PFSK-1 (cell line): ENCODE data around the gene S100Z. TPM values are rescaled to one million over a fixed set of nuclear protein-coding genes. Genes with fewer than 3 reads are reported as not detected.

Source experiments
- FOXP2 ChIP-seq: optimal IDR thresholded peaks from 2 replicates; pipeline ENCODE3; 2011; ENCODE audit warnings: borderline replicate concordance, control low read depth, inconsistent platforms; ENCODE audit not compliant: insufficient read depth; ENCODE audit errors: extremely low read length, extremely low read depth
- POLR2AphosphoS5 ChIP-seq: IDR thresholded peaks from 2 replicates; pipeline ENCODE4 v1.6.1; 2012; ENCODE audit warnings: low read depth, mild to moderate bottlenecking, control low read depth, low read length, moderate library complexity
- REST ChIP-seq, 2 experiments: IDR thresholded peaks; 2 replicates each; pipeline versions ENCODE4 v1.6.1 to v1.8.0; 2011 to 2012; ENCODE audit warnings: low read depth in 2 of 2, low read length in 2 of 2, control low read depth in 1 of 2, inconsistent platforms in 1 of 2, mild to moderate bottlenecking in 1 of 2, moderate library complexity in 1 of 2; ENCODE audit not compliant: insufficient read depth in 1 of 2
- SIN3A ChIP-seq: IDR thresholded peaks from 2 replicates; pipeline ENCODE4 v1.6.1; 2012; ENCODE audit warnings: mild to moderate bottlenecking, low read length, moderate library complexity, borderline replicate concordance; ENCODE audit not compliant: insufficient read depth
- TAF1 ChIP-seq: IDR thresholded peaks from 2 replicates; pipeline ENCODE4 v1.6.1; 2012; ENCODE audit warnings: low read length, control low read depth, borderline replicate concordance; ENCODE audit not compliant: insufficient read depth
- polyA plus RNA-seq: library from polyadenylated mRNA; unstranded; fragments of >200 nt; gene quantifications from one replicate; pipeline ENCODE4 v1.2.1, GENCODE V29; 2012; ENCODE audit warnings: low read depth, missing spikeins; ENCODE audit not compliant: insufficient read length

Gene S100Z
- polyA plus RNA-seq: not detected

DNA sequence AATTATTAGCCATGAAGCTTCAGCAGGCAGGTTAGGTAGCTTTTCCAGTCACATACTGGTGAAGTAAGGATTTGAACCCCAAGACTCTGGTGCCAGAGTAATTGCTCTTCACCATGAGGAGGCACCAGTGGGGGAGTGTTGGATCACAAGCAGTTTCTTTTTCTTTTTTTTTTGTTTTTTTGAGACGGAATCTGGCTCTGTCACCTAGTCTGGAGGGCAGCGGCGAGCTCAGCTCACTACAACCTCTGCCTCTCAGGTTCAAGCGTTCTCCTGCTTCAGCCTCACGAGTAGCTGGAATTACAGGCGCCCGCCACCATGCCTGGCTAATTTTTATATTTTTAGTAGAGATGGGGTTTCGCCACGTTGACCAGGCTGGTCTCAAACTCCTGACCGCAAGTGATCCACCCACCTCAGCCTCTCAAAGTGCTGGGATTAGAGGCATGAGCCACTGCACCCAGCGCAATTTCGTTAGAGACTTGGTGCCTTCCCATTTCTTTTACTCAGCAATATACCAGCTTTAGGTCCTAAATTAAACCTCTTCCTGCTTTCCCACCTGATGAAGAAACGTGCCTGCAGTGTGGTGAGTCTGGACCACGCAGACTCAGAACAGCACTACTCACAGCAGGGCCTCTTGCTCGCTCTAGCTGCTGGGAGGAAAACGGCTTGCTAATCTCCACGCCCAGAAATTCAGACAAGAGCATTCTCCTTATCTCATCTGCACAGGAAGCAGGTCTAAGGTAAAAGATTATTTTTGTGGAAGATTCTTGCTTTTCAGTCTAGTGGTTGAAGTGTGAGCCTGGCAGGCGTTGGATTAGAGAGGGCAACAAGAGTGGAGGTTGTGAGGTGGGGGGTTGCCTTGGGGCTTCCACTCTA lies at the start of gene S100Z:
Gene S100Z (plus strand): TSS at position 596 of the 873 bp plus-strand sequence. CDS start 25,346 bp downstream, outside the sequence.
- no peak for TF ChIP-seq SIN3A
- TF ChIP-seq POLR2AphosphoS5: no peak
- TF ChIP-seq TAF1: no peak
- TF ChIP-seq FOXP2: no peak
- no peak for TF ChIP-seq REST (IDR thresholded peaks at IDR 0.05; ENCODE audit: insufficient read depth in 1 of 2, low read depth in 2 of 2, low read length in 2 of 2)

- TF ChIP-seq POLR2AphosphoS5: no peak
- TF ChIP-seq FOXP2: no peak
- TF ChIP-seq REST (IDR thresholded peaks at IDR 0.05; ENCODE audit: insufficient read depth in 1 of 2, low read depth in 2 of 2, low read length in 2 of 2): no peak
- no peak for TF ChIP-seq TAF1
- no peak for TF ChIP-seq SIN3A
Observed at GRCh38 chr5:76800579-76800978, 49.2 kb upstream of the S100Z start.

- no peak for TF ChIP-seq SIN3A
- TF ChIP-seq TAF1: no peak
- TF ChIP-seq REST (IDR thresholded peaks at IDR 0.05; ENCODE audit: insufficient read depth in 1 of 2, low read depth in 2 of 2, low read length in 2 of 2): no peak
- TF ChIP-seq FOXP2: no peak
Observed at GRCh38 chr5:76801159-76801802, 48.5 kb upstream of the S100Z start.

- TF ChIP-seq REST (IDR thresholded peaks at IDR 0.05; ENCODE audit: insufficient read depth in 1 of 2, low read depth in 2 of 2, low read length in 2 of 2) (no peak), FOXP2 (no peak), SIN3A (no peak), POLR2AphosphoS5 (no peak), TAF1 (no peak)
Observed at GRCh38 chr5:76801803-76802195, 48.0 kb upstream of the S100Z start.
